GM23338 (cell line): Measurements from ENCODE around the gene VSIR.

Experiments used
- CREB1 ChIP-seq: fragments of 250-450 bp; sonication (Bioruptor Pico); IDR thresholded peaks from 2 replicates; pipeline ENCODE4 v1.5.0; 2020; ENCODE audit warnings: low read depth, mild to moderate bottlenecking, moderate library complexity
- CTCF ChIP-seq, 2 experiments: fragments of 200-600 bp in 1 of 2; sonication (generic) in 1 of 2; conservative IDR thresholded peaks; 2 replicates each; pipeline versions ENCODE4 v1.5.1 to v1.6.1; 2016 to 2017; ENCODE audit warnings: antibody characterized with exemption in 2 of 2, low read depth in 2 of 2, mild to moderate bottlenecking in 2 of 2, moderate library complexity in 1 of 2
- ETS1 ChIP-seq: IDR thresholded peaks from 2 replicates; pipeline ENCODE4 v1.6.1; 2016; ENCODE audit warnings: antibody characterized with exemption
- EZH2 ChIP-seq: fragments of 200-600 bp; sonication (generic); IDR thresholded peaks from one replicate; pipeline ENCODE4 v1.8.0; 2017; ENCODE audit warnings: antibody characterized with exemption, mild to moderate bottlenecking, low read depth; ENCODE audit not compliant: unreplicated experiment
- EZH2phosphoT487 ChIP-seq: fragments of 200-600 bp; sonication (generic); IDR thresholded peaks from one replicate; pipeline ENCODE4 v1.8.1; 2018; ENCODE audit warnings: antibody characterized with exemption; ENCODE audit not compliant: unreplicated experiment
- JUNB ChIP-seq: IDR thresholded peaks from one replicate; pipeline ENCODE4 v1.6.1; 2016; ENCODE audit warnings: antibody characterized with exemption; ENCODE audit not compliant: unreplicated experiment
- NANOG ChIP-seq: IDR thresholded peaks from 2 replicates; pipeline ENCODE4 v1.6.1; 2016; ENCODE audit warnings: antibody characterized with exemption, borderline replicate concordance
- POLR2AphosphoS5 ChIP-seq: IDR thresholded peaks from 2 replicates; pipeline ENCODE4 v1.6.1; 2016; ENCODE audit warnings: antibody characterized with exemption, low read depth
- REST ChIP-seq: IDR thresholded peaks from one replicate; pipeline ENCODE4 v1.6.1; 2018; ENCODE audit warnings: antibody characterized with exemption; ENCODE audit not compliant: unreplicated experiment
- STAT1 ChIP-seq: IDR thresholded peaks from one replicate; pipeline ENCODE4 v1.6.1; 2016; ENCODE audit warnings: antibody characterized with exemption; ENCODE audit not compliant: unreplicated experiment
- ZNF114 ChIP-seq: fragments of 250-450 bp; sonication (Bioruptor Pico); IDR thresholded peaks from 2 replicates; pipeline ENCODE4 v1.5.0; 2020; ENCODE audit warnings: mild to moderate bottlenecking, moderate library complexity
- ZNF331 ChIP-seq: fragments of 250-450 bp; sonication (Bioruptor Pico); IDR thresholded peaks from 2 replicates; pipeline ENCODE4 v1.5.0; 2020; ENCODE audit warnings: low read depth, mild to moderate bottlenecking, moderate library complexity
- ZNF462 ChIP-seq: fragments of 250-450 bp; sonication (Bioruptor Pico); IDR thresholded peaks from 2 replicates; pipeline ENCODE4 v1.5.0; 2020; ENCODE audit warnings: mild to moderate bottlenecking, moderate library complexity

GRCh38 chr10:71700731-71701368 is 72.5 kb downstream of the VSIR start:
- no peak for TF ChIP-seq CTCF (conservative IDR thresholded peaks at IDR 0.05; ENCODE audit: low read depth in 2 of 2)
- TF ChIP-seq POLR2AphosphoS5 = no peak
- TF ChIP-seq EZH2 = no peak
- no peak for TF ChIP-seq REST
- TF ChIP-seq EZH2phosphoT487 = no peak
- no peak for TF ChIP-seq ZNF462 (CRISPR knock-in tag)
- no peak for TF ChIP-seq JUNB
- TF ChIP-seq ETS1 = no peak
- TF ChIP-seq NANOG = no peak
- TF ChIP-seq ZNF114 (CRISPR knock-in tag) = no peak
- no peak for TF ChIP-seq CREB1 (CRISPR knock-in tag)
- no peak for TF ChIP-seq STAT1
- no peak for TF ChIP-seq ZNF331 (CRISPR knock-in tag)
